ENCODE results near the gene WBP1.
"Not testable (repeated sequence)": the region's sequence is repeated elsewhere in the genome, so short reads cannot be mapped to it uniquely, and the experiment has no call there.

WBP1 gene

GRCh38 chr2:74440378-74441169 is 17.7 kb upstream of the WBP1 start:
- Histone ChIP-seq H3K4me3 (peak overlapping the region; percentile 50 to 64), H3K27ac (peak overlapping the region; percentile 68 to 76), H3K27me3 (peaks cover 0 to 13% of the 10 kb centered on the region in 2 donors), H3K36me3 (no peaks in the 10 kb centered on the region), H3K4me1 (peaks cover 0 to 45% (median 21%) of the 10 kb centered on the region in 4 donors), H3K9me3 (no peaks in the 10 kb centered on the region)
- DNase-seq, result peak; percentile 81 to 92
- TF ChIP-seq CTCF (IDR thresholded peaks at IDR 0.05), result peak; percentile 38 to 49
- intact Hi-C loops (cut with DNase I; ENCODE audit: low total_unique reads), result no loop called here

- no peak for DNase-seq
- TF ChIP-seq CTCF (IDR thresholded peaks at IDR 0.05), result no peak
- peaks cover 0 to 45% (median 21%) of the 10 kb centered on the region in 4 donors for H3K4me1 ChIP-seq
These were observed 17.0 kb upstream of the WBP1 start for GRCh38 chr2:74441170-74441689.

GRCh38 chr2:74441690-74442482 is 16.4 kb upstream of the WBP1 start, which contains the start of gene RTKN:
Gene RTKN (minus strand): TSS chr2:74441937. CDS start chr2:74441816, 121 bp downstream.
- intact Hi-C loops (cut with DNase I; ENCODE audit: low total_unique reads), result no loop called here
- no peak for DNase-seq
- H3K36me3 ChIP-seq, result no peaks in the 10 kb centered on the region
- peak within 1 kb of the TSS; percentile 68 to 76 for H3K27ac ChIP-seq
- TF ChIP-seq CTCF (IDR thresholded peaks at IDR 0.05), result no peak
- peaks cover 0 to 42% (median 21%) of the 10 kb centered on the region in 4 donors for H3K4me1 ChIP-seq
- H3K4me3 ChIP-seq, result peak within 1 kb of the TSS; percentile 50 to 64
- H3K9me3 ChIP-seq, result no peaks in the 10 kb centered on the region
- H3K27me3 ChIP-seq, result peaks cover 0 to 13% of the 10 kb centered on the region in 2 donors

More at GRCh38 chr2:74441170-74441689, 17.0 kb upstream of the WBP1 start:
- no peaks in the 10 kb centered on the region for H3K36me3 ChIP-seq
- peak overlapping the region; percentile 68 to 76 for H3K27ac ChIP-seq
- no peaks in the 10 kb centered on the region for H3K9me3 ChIP-seq
- intact Hi-C loops (cut with DNase I; ENCODE audit: low total_unique reads), result no loop called here
- peaks cover 0 to 13% of the 10 kb centered on the region in 2 donors for H3K27me3 ChIP-seq
- peak overlapping the region; percentile 50 to 64 for H3K4me3 ChIP-seq

GRCh38 chr2:74442483-74443297 is 15.5 kb upstream of the WBP1 start:
- H3K9me3 ChIP-seq; intact Hi-C loops (cut with DNase I; ENCODE audit: low total_unique reads); H3K36me3 ChIP-seq; H3K27ac ChIP-seq; DNase-seq: not testable (repeated sequence)
- peak overlapping the region in 1 of 2 donors; percentile 50 for H3K4me3 ChIP-seq
- peaks cover 0 to 13% of the 10 kb centered on the region in 2 donors for H3K27me3 ChIP-seq
- peaks cover 0 to 35% (median 21%) of the 10 kb centered on the region in 4 donors for H3K4me1 ChIP-seq

- intact Hi-C loops (cut with DNase I; ENCODE audit: low total_unique reads), result no loop called here
- no peak for TF ChIP-seq CTCF (IDR thresholded peaks at IDR 0.05)
- Histone ChIP-seq H3K4me3 (no peak overlapping the region), H3K27me3 (peaks cover 0 to 13% of the 10 kb centered on the region in 2 donors), H3K9me3 (no peaks in the 10 kb centered on the region), H3K36me3 (no peaks in the 10 kb centered on the region), H3K27ac (no peak overlapping the region), H3K4me1 (peaks cover 0 to 20% (median 10%) of the 10 kb centered on the region in 4 donors)
- no peak for DNase-seq
These were observed 13.5 kb upstream of the WBP1 start for GRCh38 chr2:74444498-74445318.
